Stimulated activated CD4-positive, alpha-beta T cell treated with anti-CD3 and anti-CD28 coated beads, Interleukin-4, amount 100 ng/mL, for 4 hours (primary cell): Measurements from ENCODE around the gene CNKSR3.
"Not testable (repeated sequence)": the region's sequence is repeated elsewhere in the genome, so short reads cannot be mapped to it uniquely, and the experiment has no call there.

Experiments
- DNase-seq, 2 experiments: peaks; one replicate each; pipeline ENCODE4 v3.0.0-alpha.2; 2020

CNKSR3 gene

DNA sequence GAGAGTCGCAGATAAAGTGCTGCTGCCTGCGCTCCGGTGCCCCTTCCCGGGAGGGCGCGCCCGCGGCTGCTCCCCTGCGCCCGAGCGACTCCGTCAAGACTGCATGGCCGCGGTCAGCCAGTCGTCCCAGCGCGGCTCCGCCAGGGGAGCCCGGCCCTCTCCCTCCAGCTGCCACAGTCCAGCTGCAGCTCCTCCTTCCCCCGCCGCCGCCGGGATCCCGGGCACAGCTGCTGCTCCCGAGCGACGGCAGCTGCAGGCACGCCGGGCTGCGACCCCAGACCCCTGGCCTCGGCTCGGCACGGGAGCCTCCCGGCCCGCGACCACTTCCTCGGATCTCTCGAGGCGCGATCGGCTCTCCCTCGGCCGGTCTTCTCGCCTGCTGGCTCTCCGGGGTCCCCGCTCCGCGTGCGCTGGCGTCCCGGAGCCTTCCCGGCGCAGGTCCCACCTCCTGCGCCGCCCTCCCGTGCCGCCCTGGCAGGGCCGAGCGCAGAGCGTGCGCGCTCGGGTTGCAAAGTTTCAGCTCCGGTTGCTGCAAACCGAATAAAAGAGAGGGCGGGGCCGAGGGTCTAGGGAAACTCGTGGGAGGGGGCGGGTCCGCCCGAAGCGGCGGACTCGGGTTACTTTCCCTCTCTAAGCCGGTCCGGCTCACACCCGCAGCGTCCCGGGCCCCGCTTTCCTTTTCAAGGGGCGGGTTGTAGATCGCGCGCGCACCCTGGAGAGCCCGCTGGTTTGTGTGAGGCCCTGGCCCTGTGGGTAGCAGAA, at the start of gene CNKSR3:
TSS of gene CNKSR3 (minus strand) at position 542 of the 762 bp plus-strand sequence. CDS start 571 bp downstream, outside the sequence.
- peak; percentile 6 to 26 for DNase-seq

DNA sequence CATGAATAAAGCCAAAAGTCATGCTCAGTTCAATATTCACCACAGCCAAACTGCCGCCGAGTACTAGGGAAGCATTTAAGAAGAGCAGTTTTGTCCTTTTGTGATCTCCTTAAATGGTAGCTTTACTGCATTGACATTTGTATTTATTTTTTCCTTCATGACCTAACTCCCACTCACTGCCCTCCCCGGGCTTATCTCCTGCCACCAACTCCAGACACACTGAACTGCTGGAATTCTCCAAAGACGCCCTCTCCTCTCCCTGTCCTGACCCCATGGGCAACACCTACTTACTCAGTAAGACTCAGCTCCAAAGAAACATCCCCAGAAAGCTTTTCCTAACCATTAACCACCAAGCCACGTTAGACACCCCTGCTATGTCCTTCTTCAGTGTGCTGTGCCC, 48.5 kb upstream of the CNKSR3 start:
- no peak for DNase-seq

DNA sequence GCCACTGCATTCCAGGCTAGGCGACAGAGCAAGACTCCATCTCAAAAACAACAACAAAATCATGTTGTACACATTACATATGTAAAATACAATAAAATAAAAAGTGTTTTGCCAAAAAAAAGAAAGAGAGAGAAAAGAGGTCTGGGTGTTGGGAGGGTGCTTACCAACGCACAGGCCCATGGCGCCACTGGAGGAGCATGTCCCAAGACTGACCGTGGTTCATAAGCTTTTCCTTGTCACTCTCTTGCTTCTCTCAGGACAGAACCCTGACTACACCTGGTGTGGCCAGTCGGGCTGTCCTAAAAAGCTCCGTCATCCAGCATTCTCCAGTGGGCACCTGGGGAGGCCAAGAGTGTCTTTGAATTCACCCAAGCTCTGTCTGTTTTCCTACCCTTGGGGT, 48.0 kb upstream of the CNKSR3 start:
- DNase-seq = no peak

DNA sequence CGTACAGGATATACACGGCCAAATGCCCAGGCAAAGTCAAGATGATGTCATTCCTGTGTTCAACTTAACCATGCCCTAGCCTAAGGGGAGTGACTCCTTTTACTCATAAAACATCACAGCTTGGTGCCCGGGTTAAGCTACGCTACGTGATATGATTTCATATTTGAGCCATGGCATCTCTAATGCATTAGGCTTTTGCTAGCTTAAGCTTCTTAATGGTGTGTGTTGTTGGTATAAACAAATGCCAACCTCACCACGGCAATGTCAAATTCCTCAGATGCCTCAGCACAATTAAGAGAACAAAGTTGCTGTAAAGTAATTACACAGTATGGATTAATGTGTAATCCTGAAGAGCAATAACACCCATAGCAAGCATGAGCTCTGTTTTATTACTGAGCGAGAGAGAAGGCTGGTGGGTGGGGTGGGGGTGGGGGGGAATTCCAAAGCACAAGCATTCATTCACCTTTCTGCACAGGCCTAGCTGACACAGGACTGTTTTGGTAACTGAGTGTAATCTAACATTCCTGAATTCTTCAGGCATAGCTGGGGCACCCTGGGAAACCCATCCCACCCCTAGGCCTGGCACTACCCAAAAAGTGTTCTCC, 44.7 kb upstream of the CNKSR3 start:
- no peak for DNase-seq

DNA sequence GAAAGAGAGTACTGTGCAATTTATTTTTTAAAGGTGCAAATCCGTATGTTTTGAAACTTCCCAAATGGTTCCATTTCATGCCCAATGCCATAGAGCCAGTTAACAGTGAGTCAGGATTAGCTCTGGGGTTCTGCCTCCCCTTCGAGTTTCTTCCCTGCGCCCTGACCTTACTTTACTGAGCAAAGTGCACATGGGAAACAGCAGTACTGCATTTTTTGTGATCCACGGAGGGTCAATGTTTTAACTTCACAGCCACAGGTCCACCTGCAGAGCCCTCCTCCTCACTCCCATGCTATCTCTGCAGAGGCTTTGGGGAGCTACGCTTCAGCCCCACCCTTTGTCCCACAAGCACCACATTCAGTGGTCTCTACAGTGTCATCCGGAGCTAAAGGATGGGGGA, 44.0 kb upstream of the CNKSR3 start:
- DNase-seq = no peak

DNA sequence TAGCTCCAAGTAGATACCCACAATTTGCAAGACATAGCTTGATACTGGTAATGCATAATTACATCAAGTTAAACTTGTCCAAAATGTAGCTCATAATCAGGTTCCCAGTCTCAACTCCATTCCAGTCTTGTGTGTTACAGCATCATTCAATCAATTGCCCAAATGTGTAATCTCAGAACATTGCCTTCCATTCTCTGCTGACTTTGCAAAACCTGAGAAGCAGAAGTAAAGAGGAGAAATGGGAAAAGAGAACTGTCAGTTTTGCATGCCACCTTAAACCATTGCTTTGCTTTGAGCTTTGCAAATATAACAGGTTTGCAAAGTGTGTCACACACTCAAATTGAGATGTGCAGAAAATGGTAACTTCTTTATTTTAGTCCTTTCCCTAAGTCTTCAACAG, 40.3 kb upstream of the CNKSR3 start:
- no peak for DNase-seq

DNA sequence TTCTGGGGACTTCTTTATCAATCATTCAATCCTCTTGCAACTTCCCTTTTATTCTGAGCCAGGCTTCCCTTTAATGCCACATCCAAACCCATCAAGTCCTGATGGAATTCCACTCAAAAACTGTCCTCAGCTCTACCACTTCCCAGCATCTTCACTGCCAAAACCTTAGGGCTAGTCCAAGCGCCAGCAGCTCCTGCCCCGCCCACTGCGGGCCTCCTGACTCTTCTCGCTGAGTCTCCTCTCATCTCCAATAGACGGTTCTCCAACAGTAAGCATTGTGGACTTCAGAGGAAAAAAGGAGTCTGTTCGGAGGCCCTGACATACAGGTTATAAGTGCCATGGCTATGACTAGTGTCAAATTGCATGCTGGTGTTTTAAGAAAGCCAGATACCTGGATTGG, 38.7 kb upstream of the CNKSR3 start:
- DNase-seq = no peak

DNA sequence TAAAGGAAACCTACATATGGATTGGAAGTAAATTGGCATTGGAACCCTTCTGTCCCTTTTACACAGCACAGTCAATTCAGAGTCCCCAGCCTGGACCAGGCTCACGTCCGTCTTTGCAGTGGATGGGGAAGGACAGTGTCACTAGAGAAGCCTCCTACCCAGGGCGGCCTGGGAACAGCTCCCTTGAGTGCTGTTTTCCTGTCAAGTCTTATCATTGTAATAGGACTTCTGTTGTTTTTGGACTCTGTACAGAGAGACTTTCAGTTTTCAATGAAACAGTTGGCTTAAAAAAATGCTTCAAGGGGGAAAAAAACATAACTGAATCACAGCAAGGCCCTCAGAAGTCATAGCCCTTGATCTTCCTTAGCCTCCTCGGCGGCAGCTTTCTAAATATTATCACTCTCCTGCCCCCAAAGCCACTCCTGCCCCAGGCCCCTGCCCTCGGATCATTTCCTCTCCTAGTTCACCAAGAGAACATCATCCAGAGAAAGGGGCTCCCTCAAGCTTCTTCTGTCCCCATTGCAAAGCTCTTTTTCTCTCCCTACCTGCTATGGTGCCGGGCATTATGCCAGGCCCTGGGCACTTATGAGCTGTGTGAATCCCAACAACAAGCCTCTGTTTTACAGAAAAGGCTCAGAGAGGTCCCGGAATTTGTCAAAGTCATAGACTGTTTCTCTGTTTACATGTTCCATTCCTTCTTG, 37.8 kb upstream of the CNKSR3 start:
- no peak for DNase-seq

DNA sequence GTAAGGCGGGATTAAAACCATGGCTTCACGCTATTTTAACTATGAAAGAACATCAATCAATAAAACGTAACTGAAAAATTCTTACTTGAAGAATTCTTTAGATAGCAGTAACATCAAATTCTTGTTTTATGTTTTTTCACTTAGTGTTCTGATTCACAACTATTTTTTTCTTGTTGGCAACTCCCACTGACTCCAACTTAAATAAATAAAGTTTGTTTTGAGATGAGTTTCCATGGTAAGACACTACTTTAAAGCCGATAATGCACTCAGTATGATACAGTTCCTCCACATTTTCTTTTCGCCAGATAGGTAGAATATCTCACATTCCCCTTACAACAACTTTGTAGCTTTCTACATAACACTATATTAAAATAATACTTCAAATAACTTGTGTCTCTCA, 33.1 kb upstream of the CNKSR3 start:
- DNase-seq = no peak

DNA sequence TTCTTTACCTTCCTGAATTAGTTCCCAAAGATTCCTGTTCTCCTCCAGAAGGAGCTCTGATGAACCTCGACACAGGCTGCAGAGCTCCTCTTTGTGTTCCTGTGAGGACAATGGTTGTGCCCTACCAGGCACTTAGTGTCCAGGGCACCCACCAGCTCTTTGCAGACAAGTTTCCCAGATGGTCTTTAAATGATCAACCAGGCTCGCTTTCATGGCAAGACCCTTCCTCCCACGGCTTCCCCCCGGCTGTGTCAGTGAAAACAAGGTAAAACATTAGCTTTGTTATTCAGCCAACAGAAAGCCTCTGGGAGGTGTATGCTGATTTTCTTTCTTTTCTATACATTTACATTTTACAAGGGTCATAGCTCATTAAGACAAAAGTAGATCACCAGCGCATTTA, 32.3 kb upstream of the CNKSR3 start:
- no peak for DNase-seq

DNA sequence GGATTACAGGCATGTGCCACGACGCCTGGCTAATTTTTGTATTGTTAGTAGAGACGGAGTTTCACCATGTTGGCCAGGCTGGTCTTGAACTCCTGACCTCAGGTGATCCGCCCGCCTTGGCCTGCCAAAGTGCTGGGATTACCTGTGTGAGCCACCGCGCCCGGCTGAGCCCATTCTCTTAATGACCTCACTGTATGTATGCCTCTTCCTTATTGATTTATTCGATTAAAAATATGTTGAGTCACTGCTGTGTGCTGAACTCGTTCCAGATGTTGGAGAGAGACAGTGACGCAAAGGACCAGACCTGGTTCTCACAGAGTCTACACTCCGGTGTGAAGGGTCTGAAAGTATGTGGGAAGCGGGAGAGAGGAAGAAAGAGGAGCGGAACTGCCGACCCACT, 31.4 kb upstream of the CNKSR3 start:
- not testable (repeated sequence) for DNase-seq

DNA sequence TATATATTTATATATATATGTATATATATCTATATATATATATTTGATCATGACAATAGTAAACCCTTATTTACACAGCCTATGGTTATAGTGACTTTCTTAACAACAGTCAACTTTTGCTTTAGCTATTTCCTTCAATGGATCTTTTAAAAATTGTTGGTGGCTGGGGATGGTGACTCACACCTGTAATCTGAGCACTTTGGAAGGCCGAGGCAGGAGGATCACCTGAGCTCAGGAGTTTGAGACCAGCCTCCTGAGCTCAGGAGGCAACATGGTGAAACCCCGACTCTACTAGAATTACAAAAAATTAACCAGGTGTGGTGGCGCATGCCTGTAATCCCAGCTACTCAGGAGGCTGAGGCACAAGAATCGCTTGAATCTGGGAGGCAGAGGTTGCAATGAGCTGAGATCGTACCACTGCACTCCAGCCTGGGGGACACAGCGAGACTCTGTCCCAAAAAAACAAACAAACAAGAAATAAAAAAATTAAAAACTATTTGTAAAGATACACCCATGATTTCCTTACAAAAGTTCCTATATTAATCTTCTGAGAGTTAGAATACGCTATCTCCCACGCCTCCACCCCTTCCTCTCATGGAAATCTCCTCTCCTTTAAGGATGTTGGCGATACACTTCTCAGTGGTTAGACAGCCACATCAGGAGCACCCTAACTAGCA, 29.2 kb upstream of the CNKSR3 start:
- DNase-seq = no peak

DNA sequence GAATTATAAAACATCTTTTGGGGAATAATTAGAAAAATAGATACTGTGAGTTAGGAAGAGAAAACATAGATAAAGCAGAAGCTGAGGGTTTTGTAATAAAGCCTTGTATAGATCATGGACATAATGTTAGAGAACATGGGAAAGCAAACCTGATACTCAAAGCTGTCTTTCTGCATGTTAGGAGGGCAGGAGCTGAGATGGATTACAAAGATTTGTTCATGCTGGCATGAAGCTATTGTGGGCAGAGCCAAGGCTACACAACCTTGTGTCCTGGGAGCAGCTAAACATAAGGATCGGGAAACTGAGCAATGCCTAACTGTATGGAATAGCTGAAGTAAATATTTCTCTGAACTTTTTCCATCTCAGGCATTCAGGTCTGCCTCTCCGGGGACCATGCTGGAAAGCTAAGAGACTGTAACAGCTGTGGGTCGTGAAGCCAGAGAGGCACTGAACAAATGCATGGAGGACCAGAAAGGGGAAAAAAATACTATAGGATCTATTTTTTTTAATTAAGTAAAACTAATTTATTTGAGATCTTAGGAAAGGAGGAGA, 28.2 kb upstream of the CNKSR3 start:
- DNase-seq = no peak

DNA sequence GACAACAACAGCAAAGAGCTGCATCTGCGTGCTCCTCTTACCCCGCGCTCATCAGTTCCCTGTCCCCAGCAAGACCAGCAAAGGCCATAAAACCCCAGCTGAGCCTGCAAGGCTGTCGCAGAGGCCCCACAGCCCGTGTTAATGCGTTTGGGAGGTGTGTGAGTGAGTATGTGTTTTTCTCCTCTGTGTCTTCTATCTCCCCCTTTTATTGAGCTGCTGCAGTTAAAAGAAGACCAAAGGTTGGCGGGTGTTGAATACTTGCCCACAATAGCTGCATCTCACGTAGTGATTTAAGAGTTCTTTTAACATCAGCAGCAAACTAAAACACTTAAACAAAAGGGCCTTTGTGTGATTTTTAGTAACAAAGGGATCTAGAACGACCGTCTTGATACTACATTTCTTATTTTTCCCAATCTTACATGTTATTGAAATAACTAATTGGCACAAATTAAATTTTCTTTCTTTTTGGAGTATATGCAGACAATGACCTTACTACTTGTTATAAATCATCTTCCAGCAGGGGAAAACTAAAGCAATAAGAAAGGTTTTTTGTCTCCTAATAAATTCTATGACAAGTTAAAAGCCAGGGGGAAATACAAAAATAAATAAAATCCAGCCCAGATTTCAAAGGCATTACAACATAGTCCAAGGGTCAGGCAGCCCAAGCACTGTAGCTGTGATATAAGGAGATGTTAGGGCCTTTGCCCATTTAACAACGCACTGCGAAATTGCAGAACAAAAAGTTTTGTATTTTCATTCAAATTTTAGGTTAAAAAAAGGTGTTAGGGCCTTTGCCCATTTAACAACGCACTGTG, 27.2 kb upstream of the CNKSR3 start:
- DNase-seq = no peak

DNA sequence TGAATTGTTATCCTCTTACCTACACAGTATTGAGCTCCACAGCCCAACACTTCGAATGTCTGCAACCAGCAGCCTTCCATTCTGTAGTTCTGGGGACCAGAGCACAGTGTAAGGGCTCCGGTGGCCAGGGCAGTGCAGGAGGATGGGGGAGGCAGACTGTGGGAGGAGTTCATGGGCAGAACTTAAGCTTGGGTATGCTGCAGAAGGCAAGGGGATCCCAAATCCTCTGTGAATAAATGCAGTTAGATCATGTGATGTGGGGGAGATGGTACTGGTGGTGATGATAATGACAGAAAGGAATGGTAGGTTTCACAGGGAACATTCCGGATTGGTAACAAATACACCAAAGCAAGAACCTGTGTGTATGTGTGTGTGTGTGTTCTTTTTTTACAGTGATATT, 26.5 kb upstream of the CNKSR3 start:
- DNase-seq = no peak

DNA sequence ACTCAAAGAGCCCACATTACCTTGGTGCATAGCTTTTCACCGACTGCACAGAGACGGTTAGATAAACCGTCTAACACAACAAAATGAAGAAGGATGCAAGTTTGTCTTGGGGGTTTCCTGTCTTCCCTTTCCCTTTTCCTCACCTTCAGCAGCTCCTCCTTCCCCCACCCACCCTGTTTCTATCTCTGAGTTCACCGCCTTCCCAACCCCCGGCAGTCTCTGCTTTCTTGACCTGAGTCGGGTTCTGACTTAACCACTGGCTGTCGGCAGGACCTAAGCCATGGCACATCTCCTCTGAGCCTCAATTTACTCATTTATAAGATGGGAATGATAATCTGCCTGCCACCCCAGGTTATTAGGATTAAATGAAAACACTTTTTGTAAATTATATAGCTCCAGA, 25.8 kb upstream of the CNKSR3 start:
- no peak for DNase-seq

DNA sequence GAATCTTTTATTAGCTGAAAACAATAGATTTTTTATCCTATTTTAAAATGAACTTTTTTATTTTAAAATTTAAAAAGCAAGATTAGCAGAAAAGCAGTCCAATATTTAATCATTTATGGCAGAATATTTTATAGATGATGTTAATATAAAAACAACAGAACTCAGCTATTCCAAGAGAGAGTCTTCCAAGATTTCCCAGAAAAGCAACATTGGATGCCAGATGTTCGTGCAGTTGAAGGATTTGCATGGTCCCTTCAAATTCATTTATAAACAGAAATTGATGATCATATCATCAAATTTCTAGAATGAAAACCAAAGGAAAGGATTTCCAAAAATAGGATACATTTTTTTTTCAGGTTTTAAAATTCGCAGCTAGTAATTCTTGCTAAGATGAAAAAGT, 25.4 kb upstream of the CNKSR3 start:
- no peak for DNase-seq

DNA sequence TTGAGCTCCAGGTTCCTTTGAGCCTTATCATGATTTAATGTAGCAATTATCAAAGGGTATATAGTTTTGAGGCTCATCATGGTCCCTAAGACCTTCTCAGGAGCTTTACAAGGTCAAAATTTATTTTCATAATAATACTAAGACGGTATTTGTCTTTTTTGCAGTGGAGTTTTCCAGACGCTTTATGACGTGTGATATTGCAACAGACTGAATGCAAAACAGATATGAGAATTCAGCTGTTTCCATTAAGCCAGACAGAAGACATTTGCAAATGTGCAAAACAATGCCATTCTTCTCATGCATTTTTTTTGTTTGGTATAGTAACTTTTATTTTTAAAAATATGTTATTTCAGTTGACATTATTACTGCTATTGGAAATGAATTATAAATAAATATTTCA, 24.7 kb upstream of the CNKSR3 start:
- DNase-seq = no peak

DNA sequence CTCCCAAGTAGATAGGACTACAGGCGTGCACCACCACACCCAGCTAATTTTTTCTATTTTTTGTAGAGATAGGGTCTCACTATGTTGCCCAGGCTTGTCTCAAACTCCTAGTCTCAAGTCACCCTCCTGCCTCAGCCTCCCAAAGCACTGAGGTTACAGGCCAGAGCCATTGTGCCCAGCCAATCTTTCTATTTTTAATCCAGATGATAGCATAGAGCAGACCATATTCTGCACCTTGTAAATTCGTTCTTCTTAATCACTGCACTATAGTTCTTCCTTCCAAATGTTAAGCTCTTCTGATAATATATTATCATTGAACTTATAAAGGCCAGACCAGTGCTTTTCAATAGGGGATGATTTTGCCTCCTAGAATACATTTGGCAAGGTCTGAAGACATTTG, 24.0 kb upstream of the CNKSR3 start:
- DNase-seq = no peak

DNA sequence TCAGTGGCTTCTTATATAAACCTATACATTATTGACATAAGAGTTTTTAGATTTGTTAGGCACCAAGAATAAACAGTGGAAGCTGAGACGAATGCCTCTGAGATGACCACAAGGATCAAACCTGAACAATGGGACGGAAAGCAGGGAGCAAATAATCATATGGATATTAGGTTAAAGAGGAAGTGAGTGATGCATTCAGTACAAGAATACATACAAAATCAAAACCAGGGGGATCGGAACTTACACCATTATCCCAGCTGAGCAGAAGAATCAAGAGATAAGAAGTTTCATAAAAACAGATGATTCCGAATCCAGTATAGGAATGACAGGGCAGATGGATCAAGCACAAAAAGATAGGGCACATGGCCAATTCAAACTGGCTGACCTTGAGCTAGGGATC, 21.9 kb upstream of the CNKSR3 start:
- DNase-seq = no peak

DNA sequence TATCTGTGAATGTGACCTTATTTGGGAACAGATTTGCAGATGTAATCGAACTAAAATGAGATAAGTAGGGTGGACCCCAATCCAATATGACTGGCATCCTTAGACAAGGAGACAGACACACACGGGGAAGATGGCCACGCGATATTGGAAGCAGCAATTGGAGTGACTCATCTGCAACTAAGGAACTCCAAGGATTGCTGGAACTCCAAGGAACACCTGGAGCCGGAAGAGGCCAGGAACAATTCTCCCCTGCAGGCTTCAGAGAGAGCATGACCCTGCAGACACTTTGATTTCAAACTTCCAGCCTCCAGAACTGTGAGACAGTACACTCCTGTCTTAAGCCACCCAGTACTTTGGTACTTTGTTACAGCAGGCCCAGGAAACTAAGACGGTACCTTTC, 19.5 kb upstream of the CNKSR3 start:
- no peak for DNase-seq

DNA sequence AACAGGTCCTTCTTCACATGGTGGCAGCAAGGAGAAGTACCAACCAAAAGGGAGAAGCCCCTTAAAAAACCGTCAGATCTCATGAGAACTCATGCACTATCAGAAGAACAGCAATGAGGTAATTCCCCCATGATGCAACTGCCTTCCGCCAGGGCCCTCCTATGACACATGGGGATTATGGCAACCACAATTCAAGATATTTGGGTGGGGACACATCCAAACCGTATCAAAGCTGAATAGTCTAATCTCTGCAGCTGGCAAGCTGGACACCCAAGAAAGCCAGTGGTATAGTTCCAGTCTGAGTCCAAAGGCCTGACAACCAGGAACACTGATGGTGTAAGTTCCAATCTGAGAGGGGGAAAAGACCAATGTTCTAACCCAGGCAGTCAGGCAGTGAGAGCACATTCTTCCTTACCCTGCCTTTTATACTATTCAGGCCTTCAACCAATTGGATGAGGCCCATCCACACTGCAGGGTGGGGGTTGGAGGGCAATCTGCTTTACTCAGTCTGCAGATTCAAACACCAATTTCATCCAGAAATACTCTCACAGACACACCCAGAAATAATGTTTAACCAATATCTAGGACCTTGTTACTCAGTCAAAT, 17.9 kb upstream of the CNKSR3 start:
- DNase-seq = no peak
